Hematopoietic multipotent progenitor cell treated with erythropoietin and hydrocortisone succinate and interleukin-3 and kit ligand, for 6 days (in vitro differentiated cells): ENCODE measurements around the gene ABHD17C.
"Not testable (repeated sequence)": the region's sequence is repeated elsewhere in the genome, so short reads cannot be mapped to it uniquely, and the experiment has no call there.

Experiments used
- DNase-seq: peaks from one replicate; pipeline ENCODE4 v3.0.0-alpha.2; 2015

The ABHD17C gene

DNA sequence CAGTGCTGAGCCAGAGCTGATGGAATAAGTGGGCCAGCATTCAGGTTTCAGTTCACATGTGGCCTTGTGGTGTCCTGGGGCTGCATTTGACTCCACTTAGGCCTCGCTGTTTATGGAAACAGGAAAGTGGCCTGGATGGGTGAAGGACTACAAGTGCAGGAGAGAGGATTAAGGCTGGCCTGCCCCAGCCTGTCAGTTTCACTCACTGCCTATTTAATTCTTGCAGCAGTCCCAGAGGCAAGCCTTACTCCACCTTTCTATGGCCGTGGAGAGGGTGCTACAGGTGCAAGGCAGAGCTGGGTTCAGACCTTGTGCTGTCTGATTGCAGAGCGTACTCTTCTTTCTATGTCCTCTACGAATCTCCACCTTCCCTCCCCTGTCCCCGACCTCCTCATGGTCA lies 37.7 kb downstream of the ABHD17C start:
- no peak for DNase-seq

DNA sequence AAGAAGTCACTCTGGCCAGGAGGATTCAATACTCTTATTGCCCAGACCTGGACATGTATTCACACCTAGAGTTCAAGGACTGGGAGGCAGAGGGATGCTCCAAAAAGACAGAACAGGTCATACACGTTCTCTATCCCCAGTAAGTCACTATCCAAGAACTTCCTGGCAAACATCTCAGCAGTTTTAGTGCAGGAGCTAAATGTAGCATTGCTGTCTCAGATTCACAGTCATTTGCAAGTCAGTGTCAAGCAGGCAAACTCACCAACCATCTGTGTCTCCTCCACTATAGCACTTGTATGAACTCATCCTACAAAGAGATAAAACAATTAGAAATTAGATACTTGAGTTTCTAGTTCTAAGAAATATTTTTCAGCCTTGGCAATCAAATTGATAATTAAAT lies 38.4 kb downstream of the ABHD17C start:
- no peak for DNase-seq

DNA sequence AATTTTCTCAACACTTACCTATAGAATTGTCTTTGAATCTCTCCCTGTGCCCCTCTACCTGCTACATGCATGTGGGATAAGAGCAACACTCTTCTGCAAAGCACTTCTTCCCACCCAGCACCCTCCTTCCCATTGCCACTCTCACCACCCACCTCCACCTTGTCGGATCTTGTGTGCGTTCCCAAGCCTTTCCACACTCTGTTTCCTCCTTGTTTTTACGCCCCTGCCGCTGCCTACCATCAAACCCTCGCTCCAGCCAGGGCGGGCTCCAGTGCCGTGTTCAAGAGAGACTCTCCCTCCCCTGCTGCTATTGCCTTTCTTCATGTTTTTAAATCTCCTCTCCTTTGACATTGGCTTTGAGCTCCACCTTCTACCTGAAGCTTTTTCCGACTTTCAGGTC lies 40.2 kb downstream of the ABHD17C start:
- DNase-seq = no peak

DNA sequence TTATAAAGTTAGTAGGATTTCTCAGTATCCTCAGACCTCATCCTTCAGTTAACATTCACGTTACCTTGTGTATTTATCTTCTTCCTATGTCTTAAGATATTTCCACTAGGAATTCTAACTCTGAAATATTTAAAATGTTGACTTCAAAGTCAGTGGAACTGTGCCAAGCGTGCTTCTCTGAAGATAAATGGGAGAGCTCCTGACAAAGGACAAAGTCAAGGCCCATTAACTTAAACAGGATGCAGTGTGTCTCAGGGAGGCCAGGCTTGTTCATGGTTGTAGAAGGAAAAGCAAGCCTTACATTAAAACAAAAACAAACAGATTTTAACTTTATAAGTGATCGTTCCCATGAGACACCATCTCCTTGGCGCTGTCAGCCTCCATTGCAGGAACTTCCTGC lies 41.5 kb downstream of the ABHD17C start:
- no peak for DNase-seq

DNA sequence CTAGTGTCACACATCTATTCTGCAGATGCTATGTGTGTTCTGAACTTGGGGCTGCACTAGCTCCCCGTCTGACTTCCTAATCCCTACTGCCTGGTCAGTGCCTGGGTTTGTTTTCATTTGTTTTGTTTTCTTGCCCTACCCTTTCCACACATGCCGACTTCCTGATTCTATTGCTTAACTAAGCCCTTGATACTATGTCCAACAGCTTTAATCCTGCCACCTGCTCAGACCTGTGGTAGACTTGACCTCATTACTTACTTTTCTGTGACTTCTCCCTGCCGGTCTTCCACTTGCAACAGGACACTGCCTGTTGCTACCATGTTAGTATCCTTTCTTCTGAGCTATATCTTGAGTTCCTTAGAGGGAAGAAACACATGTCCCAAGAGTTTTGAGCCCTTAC lies 44.8 kb downstream of the ABHD17C start:
- DNase-seq = no peak

- DNase-seq = no peak
Observed at GRCh38 chr15:80742081-80742480, 47.0 kb downstream of the ABHD17C start.

DNA sequence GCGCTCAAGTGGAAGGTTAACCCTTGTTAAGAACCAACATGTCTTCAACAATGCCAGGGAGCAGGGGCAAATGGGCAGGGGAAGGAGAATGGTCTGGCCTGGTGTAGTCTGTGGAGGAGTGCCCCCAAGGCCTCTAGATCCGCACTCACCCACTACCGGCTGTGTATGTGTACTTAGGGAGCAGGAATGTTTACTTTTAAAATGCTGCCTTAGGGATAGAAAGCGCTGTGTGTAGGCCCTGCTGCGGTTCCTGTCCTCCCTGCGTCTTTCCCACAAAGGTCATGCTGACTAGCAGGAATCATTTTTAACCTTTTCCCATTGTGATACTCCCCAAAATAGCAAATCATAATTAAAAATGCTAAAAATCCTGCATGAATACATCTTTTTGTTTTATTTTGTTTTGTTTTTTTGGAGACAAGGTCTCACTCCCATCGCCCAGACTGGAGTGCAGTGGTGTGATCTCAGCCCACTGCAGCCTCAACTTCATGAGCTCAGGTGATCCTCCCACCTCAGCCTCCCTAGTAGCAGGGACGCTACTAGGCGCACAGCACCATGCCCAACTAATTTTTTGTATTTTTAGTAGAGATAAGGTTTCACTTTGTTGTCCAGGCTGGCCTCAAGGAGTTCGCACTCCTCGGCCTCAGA lies 48.2 kb downstream of the ABHD17C start:
- no peak for DNase-seq

GRCh38 chr15:80744415-80744814 lies 49.3 kb downstream of the ABHD17C start:
- DNase-seq = no peak

DNA sequence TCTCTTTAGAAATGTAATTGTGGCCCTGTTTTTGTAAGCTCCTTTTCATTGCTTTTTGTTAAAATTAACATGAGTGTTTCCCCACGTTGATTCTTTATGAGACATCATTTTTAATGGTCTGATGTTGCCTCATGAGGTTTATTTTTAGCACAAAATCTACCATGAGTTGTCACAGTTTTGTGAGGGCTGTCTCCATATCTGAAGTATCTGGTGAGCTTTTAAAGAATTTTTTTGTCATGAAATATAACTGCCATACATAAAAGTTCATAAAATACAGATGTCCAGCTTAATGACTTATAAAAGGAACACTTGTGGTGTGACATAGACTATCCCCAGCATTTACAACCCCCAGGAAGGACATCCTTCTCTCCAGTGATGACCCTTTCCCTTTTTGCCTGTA lies 49.7 kb downstream of the ABHD17C start:
- no peak for DNase-seq

- no peak for DNase-seq
Observed at GRCh38 chr15:80745888-80746287, 50.8 kb downstream of the ABHD17C start.

- DNase-seq = no peak
Observed at GRCh38 chr15:80747317-80748053, 52.4 kb downstream of the ABHD17C start.

DNA sequence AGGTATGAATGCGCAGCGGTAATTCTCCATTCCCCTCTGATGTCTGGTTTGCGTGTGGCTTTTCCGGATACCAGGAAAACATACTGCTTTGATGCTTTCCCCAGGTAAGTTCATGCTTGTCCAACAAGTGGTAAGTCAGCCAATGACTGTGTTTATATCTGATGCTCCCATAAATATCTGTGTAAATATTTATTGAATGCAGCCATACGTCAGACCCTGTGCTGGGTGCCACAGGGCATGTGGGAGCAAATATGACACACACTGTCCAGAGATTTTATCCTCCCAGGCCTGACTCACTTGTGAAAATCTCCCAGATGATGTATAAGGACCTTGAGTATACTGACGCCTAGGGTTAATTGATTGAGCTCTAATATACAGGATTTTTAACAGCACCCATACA lies 54.5 kb downstream of the ABHD17C start:
- no peak for DNase-seq

DNA sequence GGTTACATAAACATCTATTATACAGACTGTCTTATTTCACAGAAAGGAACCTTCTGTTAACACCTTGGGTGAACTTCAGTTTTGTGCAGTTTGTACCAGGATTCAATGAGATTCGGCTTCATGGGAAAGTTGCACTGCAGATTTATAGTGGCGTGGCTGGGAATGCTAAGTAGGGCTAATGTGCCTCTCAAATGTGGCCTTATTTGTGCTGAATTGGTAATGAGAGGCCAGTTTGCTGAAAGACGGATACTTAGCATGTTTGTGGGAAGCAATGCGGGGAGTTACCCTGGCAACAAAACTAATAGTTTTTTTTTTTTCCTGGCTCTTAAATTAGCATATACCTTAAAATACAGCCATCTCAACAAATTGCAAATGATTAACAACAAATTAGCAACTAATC lies 55.5 kb downstream of the ABHD17C start:
- DNase-seq = no peak

- no peak for DNase-seq
Observed at GRCh38 chr15:80752204-80752603, 57.1 kb downstream of the ABHD17C start.

DNA sequence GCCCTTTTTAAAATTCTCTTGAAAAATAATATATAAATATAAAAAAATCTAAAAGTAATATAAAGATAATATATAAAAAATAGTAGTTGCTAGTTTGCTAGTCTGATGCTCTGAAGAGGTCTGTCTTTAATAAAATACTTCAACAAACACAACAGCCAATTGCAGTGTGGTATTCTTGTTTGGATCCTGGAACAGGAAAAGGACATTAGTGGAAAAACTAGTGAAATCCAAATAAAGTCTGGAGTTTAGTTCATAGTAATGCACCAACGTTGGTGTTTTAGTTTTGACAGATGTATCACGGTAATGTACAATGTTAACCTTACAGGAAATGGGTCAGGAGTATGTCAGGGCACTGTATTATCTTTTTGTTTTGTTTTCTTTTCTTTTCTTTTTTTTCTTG lies 58.1 kb downstream of the ABHD17C start:
- no peak for DNase-seq

DNA sequence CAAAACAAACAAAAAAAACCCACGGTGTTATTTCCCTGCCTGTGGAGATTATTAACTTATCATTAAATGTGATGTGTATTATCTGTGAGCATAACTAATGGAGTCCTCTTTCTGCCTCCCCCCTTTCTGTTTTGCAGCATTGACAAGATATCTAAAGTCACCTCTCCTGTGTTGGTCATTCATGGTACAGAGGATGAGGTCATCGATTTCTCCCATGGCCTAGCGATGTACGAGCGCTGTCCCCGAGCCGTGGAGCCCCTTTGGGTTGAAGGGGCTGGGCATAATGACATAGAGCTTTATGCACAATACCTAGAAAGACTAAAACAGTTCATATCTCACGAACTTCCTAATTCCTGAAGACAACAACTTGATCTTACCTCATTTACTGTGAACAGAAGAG lies 58.9 kb downstream of the ABHD17C start:
- DNase-seq = no peak

DNA sequence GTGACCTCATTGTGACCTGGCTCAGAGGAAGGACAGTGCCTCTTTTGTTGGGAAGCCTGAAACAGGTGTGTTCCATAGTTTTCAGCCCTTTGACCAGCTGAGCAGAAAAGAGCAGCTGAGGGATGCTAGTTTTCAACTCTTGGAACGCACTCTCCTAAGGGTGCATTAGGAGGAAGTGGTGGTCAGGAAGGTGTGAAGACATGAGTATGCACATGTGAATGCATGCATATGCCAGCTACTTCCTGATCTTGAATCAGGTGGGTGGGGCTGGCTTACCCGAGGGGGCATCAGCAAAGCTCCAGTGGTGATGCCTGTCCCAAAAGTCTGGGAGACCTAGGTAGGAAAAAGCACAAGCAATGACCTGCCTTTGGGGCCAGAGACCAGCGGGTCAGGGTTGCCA lies 60.8 kb downstream of the ABHD17C start:
- DNase-seq = no peak

DNA sequence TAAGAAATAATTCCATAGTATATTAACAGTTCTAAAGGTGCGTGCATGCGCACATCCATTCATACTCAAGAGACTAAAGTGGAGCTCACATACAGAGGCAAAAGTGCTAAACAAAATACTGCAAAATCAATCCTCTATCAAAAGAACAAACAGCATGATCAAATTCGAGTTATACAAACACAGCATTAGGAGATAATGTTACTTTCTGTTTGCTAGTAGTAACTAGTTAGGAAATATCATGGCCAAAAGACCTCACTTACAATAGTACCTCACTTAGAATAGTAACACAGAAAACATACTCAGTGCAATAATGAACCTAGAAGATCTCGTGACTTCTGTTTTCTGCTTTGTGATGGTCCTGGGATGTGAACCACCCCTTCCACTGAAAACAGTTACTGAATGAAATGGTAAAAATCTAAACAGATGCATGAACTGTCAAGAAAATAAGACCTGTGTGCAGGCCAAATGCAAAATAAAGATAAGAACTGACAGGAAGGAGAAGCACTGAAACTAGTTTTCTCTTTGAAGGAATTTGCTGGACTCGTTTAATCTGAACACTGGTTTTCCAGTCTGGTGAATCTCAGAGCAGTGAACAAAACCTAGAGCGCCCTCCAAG lies 63.1 kb downstream of the ABHD17C start:
- DNase-seq = peak; percentile 22

DNA sequence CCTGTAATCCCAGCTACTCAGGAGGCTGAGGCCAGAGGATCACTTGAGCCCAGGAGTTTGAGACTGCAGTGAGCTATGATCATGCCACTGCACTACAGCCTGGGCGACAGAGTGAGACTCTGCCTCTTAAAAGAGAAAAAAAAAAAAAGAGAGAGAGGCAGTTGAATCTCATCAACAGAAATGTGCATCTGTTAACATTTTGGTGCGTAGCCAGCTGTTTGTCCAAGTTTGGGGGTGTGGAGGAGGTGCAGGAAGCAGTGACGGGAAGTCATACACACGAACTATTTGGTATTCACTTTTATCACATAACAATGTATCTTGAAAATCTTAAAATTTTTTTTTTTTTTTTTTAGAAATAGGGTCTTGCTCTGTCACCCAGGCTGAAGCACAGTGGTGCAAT lies 65.8 kb downstream of the ABHD17C start:
- no peak for DNase-seq

- no peak for DNase-seq
Observed at GRCh38 chr15:80761754-80762153, 66.6 kb downstream of the ABHD17C start.

DNA sequence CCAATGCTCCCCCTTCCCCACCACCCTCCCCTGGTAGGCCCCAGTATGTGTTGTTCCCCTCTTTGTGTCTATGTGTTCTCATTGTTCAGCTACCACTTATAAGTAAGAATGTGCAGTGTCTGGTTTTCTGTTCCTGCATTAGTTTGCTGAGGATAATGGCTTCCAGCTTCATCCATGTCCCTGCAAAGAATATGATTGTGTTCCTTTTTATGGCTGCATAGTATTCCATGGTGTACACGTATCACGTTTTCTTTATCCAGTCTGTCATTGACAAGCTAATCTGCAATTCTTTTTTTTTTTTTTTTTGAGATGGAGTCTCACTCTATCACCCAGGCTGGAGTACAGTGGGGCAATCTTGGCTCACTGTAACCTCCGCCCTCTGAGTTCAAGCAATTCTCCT lies 68.1 kb downstream of the ABHD17C start:
- DNase-seq = not testable (repeated sequence)

- no peak for DNase-seq
Observed at GRCh38 chr15:80764535-80764934, 69.4 kb downstream of the ABHD17C start.

DNA sequence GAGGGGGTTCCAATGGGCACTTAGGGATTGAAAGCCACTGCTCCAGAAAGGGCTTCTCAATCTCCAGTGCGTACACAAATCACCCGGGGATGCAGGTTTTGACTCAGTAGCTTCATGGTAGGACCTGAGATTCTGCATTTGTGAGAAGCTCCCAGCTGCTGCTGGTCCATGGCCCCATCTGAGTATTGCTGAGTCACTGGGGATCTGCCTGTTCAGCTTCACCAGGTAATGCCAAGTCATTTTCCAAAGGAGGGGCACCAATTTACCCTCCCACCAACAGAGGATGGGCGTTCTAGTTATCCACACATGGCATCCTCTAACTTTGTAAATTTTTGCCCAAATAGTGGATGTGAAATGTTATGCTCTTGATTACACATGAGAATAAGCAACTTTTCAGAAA lies 71.2 kb downstream of the ABHD17C start:
- DNase-seq = no peak

DNA sequence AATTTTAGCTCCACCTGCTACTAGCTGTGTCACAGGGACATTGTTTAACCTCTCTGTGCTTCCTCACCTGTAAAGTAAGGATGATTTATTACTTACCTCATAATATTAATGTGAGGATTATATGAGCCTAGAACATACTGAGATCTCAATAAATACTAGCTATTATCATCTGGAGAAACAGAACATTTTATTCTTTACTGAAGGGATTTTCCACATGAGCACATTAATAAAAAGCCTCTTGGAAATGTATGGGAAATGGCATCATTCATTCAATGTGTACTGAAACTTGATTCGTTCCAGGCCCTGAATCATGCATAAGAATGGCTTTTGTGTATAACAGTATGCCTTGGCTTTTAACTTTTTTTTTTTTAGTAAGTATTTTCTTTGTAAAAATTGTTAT lies 73.0 kb downstream of the ABHD17C start:
- DNase-seq = no peak
